Measurements from ENCODE around the gene TET2.

The TET2 gene

DNA sequence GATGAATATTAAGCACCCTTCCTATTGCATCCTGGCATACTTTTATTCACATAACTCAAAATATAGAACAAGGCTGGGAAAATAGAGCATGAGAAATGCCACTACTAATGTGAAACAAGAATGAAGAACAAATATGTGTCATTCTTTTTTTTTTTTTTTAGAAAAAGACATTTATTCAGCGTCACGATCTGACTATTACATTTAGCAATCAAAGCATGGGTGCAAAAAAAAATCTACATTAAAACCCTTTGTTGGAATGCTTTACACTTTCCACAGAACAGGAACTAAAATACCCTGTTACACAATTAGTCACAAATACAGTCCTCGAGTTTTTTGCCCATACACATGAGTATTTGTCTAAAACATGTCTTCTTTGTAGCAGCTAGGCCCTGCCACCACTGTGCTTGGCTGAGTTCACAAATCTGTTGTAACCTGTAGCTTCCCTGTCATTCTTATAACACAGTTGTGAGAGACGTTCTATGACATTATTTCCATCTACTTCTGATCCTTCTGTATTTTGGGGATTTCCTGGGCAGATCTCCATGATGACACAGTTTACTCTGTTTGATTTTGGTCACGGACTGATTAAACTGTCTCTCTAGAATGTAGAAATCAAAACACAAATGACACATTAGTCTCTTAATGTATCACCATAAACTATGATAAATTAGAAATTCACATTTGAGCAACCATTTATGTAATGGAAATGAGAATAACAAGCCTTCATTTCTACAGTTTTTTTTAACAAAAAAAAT, 9.4 kb upstream of the TET2 start:
- Histone ChIP-seq H3K36me3 (ENCODE audit: control insufficient read depth, insufficient read depth, low read length) (no peaks in the 10 kb centered on the region), H3K4me2 (ENCODE audit: low read length) (no peak overlapping the region), H3K9me3 (ENCODE audit: control insufficient read depth, low read length) (no peaks in the 10 kb centered on the region), H3K4me3 (ENCODE audit: low read depth, low read length) (no peak overlapping the region), H3K4me1 (no peaks in the 10 kb centered on the region), H3K27ac (no peak overlapping the region), H3K9ac (no peak overlapping the region), H3K27me3 (ENCODE audit: control insufficient read depth, insufficient read depth, low read length) (no peaks in the 10 kb centered on the region), H3K79me2 (no peaks in the 10 kb centered on the region), H2AFZ (no peak overlapping the region)
- TF ChIP-seq, protein P1, sequence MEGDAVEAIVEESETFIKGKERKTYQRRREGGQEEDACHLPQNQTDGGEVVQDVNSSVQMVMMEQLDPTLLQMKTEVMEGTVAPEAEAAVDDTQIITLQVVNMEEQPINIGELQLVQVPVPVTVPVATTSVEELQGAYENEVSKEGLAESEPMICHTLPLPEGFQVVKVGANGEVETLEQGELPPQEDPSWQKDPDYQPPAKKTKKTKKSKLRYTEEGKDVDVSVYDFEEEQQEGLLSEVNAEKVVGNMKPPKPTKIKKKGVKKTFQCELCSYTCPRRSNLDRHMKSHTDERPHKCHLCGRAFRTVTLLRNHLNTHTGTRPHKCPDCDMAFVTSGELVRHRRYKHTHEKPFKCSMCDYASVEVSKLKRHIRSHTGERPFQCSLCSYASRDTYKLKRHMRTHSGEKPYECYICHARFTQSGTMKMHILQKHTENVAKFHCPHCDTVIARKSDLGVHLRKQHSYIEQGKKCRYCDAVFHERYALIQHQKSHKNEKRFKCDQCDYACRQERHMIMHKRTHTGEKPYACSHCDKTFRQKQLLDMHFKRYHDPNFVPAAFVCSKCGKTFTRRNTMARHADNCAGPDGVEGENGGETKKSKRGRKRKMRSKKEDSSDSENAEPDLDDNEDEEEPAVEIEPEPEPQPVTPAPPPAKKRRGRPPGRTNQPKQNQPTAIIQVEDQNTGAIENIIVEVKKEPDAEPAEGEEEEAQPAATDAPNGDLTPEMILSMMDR (IDR thresholded peaks at IDR 0.05), result no peak

- no peak overlapping the region for H3K27ac ChIP-seq
- H3K4me3 ChIP-seq (ENCODE audit: low read depth, low read length), result no peak overlapping the region
- H3K27me3 ChIP-seq (ENCODE audit: control insufficient read depth, insufficient read depth, low read length), result no peaks in the 10 kb centered on the region
- H3K36me3 ChIP-seq (ENCODE audit: control insufficient read depth, insufficient read depth, low read length), result no peaks in the 10 kb centered on the region
- TF ChIP-seq, protein P1 (IDR thresholded peaks at IDR 0.05), result no peak
- H3K79me2 ChIP-seq, result no peaks in the 10 kb centered on the region
- H3K4me1 ChIP-seq, result no peaks in the 10 kb centered on the region
- H3K9ac ChIP-seq, result no peak overlapping the region
- H2AFZ ChIP-seq, result no peak overlapping the region
- H3K9me3 ChIP-seq (ENCODE audit: control insufficient read depth, low read length), result no peaks in the 10 kb centered on the region
- H3K4me2 ChIP-seq (ENCODE audit: low read length), result no peak overlapping the region
Measured at GRCh38 chr4:105139646-105140045, 7.0 kb upstream of the TET2 start.

DNA sequence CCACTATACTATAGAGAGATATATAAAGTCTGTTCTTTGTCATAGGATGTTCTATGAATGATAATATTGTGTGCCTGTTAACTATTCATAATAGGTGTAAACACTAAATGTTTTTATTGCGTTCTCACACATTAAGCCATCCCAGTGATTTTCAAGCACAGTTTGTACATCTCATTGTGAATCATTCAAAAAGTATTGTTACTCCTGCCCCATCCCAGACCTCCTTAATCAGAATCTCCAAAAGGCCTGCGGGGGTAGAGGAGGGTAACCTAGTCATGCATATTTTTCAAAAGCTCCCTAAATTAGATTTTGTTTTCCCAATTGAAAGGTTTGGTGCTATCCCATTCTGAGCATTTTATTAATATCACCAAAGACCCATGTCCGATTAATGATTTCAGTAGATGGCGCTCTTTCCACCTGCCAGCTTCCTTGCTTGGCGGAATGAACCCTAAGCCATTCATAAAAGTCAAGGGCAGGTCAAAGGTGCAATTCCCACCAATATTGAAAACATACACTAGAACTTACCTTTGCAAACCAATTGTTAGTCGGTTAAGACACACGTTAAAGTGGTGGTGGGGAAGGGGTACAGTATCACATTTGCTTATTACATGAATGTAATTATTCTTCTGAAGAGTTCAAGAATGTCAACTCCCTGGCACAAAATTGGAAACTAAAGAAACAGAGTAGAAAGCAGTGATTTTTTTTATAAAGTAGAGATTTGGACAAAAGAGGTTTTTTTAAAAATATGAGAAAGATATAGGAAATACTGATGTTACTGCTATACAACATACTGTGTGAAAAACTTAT, 5.8 kb upstream of the TET2 start:
- H3K27me3 ChIP-seq (ENCODE audit: control insufficient read depth, insufficient read depth, low read length), result no peaks in the 10 kb centered on the region

GRCh38 chr4:105145156-105145902, 1.3 kb upstream of the TET2 start:
- peak overlapping the region; percentile 32 for H3K27ac ChIP-seq
- H3K79me2 ChIP-seq, result no peaks in the 10 kb centered on the region
- H3K4me3 ChIP-seq (ENCODE audit: low read depth, low read length), result peak overlapping the region; percentile 98
- no peaks in the 10 kb centered on the region for H3K27me3 ChIP-seq (ENCODE audit: control insufficient read depth, insufficient read depth, low read length)
- TF ChIP-seq, protein P1 (IDR thresholded peaks at IDR 0.05), result no peak
- H3K9ac ChIP-seq, result no peak overlapping the region
- H3K36me3 ChIP-seq (ENCODE audit: control insufficient read depth, insufficient read depth, low read length), result no peaks in the 10 kb centered on the region
- H3K4me2 ChIP-seq (ENCODE audit: low read length), result peak overlapping the region; percentile 86
- H3K4me1 ChIP-seq, result no peaks in the 10 kb centered on the region
- H3K9me3 ChIP-seq (ENCODE audit: control insufficient read depth, low read length), result no peaks in the 10 kb centered on the region
- peak overlapping the region; percentile 89 for H2AFZ ChIP-seq

More for the DNA sequence above, 5.8 kb upstream of the TET2 start:
- Histone ChIP-seq H3K79me2 (no peaks in the 10 kb centered on the region), H3K4me1 (no peaks in the 10 kb centered on the region), H3K4me3 (ENCODE audit: low read depth, low read length) (no peak overlapping the region), H3K27ac (no peak overlapping the region), H2AFZ (no peak overlapping the region), H3K36me3 (ENCODE audit: control insufficient read depth, insufficient read depth, low read length) (no peaks in the 10 kb centered on the region), H3K4me2 (ENCODE audit: low read length) (no peak overlapping the region), H3K9me3 (ENCODE audit: control insufficient read depth, low read length) (no peaks in the 10 kb centered on the region), H3K9ac (no peak overlapping the region)
- TF ChIP-seq, protein P1 (IDR thresholded peaks at IDR 0.05), result peak; percentile 47
